Islet precursor cell (in vitro differentiated cells): ENCODE measurements around the gene GNG2.

Experiments
- DNase-seq: peaks from one replicate; pipeline ENCODE4 v3.0.0-alpha.2; 2018

GNG2 gene

DNA sequence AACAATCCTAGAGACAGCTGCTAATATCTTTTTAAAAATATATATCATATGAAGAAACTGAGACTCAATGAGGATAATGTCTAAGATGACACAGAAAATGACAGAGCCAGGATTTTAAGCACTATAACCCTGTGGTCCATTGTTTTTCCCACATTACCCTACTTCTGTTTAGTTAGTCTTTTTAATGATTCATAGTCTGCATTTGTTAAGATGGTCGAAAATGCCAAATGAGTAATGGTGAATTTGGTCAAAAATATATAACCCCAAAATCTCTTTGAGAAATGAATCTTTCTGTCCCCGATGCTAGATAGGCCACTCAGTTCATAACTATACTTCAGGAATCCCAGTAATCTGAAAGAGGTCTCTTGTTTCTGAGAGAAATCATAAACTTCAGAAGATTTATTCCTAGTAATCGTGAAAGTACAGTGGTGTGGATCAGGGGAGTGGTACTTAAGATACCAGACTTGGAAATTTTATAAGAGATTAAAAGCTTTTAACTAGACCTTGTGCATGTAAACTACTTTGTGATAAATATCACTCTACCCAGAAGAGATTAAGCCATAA lies 139.7 kb downstream of the GNG2 start:
- DNase-seq = no peak

DNA sequence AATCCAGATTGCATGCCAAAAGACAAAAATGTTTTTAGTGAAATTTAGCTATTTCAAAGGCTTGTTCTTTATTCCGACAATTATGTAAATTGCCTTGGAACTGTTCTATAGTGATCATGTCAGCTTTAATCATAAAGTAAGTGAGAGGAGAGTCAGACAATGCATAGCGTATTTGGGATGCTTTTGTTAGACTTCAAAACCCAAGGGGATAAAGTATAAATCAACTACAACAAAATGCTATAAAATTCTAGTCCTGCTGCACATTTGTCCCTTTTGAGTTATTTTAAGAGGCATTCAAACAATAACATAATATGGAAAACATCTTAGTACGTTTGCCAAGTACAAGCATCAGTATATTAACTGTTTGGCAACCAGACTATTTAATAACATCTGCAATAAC lies 140.3 kb downstream of the GNG2 start:
- DNase-seq = no peak

- no peak for DNase-seq
These were observed 142.1 kb downstream of the GNG2 start for GRCh38 chr14:52002542-52002941.

DNA sequence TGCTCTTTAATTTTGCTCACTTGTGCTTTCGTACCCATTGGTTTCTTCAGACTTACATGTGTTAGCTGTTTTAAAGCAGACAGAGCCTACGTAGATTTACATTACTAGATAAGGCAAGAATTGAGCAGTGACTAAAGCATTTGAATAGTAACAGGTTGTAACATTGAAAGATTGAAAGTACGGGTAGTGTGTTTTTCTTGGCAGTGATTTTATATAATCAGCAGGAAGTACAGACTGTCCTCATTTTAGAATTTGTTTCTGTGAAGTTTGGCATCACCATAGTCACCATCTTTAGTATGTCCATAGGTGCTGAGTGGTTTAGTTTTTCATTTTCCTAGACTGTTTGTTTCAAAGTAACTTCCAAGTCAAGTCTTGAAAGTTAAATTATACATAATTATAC lies 142.9 kb downstream of the GNG2 start:
- no peak for DNase-seq

DNA sequence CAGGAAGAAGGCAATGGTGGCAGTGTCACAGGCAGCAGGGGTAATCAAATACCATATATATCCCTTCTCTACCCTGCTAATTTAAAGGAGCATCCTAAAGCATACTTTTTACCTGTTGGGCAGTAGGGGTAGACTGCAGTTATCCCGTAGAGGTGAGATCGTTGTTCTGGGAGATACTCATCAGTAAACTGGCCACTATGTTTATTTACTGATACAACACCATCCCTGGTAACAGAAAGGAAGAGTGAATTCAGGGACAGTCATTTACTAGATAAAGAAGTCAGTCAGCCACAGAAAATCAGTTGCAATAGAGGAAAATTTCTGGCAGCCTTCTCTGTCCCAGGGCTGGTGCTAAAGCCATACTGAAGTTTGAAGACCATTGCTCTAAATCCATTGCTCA lies 145.2 kb downstream of the GNG2 start:
- no peak for DNase-seq

DNA sequence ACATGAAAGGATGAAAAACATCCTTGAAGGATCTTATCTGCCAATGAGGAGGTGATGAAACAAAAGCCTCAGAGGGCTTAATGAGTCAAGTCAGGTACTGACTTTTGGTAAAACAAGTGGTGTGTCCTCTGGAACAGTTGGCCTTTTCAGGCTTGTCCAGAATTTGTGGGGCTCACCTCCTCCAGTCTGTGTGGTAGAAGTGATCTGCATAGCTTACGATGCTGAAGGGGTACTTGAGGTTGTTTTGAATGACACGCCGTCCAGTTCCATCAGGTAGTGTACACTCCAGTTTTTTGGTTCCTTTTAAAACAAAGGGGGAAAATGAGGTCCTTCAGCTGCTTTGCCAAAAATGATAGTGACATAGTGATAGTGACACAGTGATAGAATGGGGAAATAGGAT lies 145.9 kb downstream of the GNG2 start:
- DNase-seq = no peak

- no peak for DNase-seq
These were observed 146.8 kb downstream of the GNG2 start for GRCh38 chr14:52007211-52007610.

DNA sequence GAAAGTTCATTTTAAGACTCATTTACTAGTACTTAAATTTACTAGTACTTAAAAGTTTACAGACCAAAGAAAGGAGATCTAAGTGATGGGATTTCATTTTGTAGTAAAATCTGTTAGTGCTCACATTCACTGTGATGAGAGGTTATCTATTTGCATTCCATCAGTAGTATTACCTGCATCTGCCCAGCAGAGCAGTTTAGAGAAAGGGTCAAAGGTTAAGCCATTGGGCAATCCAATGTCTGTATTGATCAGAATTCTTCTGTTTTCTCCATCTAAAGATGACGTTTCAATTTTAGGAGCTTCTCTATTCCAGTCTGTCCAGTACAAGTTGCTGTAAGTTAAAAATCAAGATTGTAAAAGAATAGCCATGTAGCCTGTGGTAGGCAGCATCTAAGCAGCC lies 147.2 kb downstream of the GNG2 start:
- DNase-seq = no peak

DNA sequence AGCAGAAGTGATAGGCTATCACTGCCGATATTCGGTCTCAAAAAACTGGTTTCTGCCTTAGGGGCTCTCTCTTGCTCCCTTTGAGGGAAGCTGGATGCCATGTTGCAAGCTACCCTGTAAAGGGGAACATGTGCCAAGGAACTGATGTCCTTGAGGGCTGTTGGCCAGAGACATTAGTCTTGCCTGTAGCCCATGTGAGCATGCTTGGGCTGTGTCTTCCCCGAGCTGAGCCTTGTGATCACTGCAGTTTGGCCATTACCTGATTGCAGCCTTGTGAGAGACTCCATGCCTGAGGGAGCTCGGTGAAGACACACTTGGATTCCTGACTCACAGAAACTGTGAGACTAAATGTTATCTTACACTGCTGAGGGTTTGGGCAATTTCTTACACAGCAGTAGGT lies 147.7 kb downstream of the GNG2 start:
- DNase-seq = no peak

DNA sequence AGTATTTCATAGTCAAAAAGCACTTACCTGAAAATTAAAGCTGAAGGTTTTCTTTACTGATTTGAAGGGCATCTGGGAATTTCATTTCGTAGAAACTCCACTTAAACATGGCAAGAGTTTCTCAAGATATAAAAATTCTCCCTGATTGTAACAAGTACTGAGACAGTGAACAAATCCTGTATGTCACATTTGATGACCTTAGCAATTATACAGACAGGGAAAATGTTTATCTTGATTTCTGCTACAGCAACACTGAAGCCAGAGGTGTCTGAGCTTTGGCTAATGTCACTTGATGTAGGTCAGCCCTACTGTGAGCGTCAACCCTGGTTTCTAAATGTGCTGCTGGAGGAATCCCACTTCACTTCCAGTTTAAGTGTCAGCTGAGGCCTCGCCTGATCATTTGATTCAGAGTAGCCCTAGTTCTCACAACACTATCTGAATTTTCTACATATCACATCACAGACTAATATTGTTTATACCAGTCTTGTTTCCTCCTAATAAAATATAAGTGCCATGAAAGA lies 149.8 kb downstream of the GNG2 start:
- DNase-seq = no peak

- DNase-seq = no peak
These were observed 151.1 kb downstream of the GNG2 start for GRCh38 chr14:52011523-52011922.

DNA sequence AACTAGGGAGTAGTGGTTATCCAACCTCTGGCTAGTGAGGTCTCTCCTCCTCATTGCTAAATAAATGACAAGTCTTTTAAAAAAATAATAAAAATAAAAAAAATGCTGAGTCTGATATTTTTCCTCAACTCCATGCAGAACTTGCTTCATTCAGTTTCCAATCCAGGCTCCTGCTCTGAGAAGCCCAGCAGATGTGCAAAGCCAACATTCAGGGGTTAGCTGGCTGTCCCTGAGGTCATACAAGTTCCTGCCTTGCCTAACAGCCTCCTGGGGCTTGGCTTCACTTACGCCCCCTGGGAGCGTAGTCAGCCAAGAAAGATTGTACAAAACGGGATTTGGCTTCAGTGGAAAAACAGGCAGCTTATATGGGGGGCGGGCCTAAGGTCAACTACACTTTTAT lies 152.2 kb downstream of the GNG2 start:
- DNase-seq = no peak

DNA sequence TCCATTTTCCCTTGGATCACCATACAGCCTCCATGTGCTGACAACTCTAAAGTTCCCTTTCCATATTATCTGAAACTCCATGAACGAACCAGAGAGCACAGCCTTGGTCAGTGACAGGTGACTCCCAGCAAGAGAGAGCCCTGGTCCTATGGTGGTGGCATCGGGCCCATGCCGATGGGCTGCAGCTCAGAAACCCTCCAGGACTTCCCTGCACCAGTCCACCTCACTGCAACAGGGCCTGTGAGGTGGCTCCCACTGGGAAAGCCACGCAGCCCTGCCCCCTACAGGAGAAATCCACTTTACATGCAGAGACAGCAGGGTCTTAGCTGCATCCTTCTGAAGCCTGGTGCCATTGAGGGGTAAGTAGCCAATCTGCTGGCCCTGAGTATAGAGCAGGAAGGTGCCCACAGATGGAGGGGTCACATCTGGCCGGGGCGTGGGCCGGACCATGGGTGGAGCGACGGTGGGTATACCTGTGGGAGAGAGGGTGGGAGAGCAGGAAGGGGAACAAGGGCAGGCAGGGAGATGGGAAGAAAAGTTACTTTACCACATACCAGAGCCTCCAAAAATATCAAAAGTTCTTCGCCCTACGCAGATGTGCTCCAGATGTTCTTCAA lies 153.7 kb downstream of the GNG2 start:
- peak; percentile 77 for DNase-seq

DNA sequence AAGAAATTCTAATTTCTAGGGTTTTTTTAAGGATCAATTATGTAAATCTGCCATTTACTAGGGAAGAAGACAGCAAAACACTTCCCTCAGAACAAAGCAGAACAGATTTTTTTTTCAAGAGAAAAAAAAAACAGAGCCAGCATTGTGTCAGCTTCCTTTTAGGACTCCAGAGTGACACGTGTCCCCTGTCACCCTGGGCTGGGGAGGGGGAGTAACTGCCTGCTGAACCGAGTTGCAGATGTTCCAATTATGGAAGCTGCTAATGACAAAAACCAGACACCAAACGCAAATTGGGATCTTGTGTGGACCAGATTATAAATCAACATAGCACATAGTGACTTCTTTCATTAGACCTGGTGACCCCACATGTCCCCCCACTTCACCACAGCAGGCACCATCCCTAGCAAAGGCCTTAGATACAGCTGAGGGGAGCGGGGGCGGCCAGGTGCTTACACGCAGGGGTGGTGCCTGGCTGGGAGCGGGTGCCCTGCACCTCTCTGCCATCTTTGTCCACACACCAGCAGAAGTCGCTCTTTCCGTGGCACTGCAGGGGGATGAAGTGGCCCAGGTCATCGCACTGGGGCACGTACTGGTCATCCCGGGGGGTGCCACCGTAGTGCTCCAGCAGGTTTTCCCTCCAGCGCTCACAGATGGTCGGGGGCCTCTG lies 154.3 kb downstream of the GNG2 start:
- peak; percentile 66 for DNase-seq

- DNase-seq = peak; percentile 68
These were observed 155.1 kb downstream of the GNG2 start for GRCh38 chr14:52015411-52016030.

GRCh38 chr14:52018252-52018651 lies 157.8 kb downstream of the GNG2 start:
- no peak for DNase-seq

DNA sequence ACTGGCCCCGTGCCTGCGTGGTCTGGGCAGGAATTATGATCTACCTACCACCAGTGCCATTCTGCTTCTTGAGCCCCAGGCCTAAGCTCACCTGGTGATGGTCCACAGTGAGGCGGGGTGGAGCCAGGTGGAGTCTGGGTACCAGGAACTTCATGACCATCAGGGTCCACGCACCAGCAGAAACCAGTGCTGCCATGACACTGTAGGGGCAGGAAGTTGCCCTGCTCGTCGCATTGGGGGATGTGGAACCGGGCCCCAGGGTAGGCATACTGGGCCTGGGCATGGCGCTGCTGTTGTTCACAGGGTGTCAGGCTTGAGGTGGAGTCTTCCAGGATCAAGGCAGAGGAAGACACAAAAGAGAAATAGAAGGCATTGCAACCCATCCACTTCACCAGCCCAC lies 158.6 kb downstream of the GNG2 start:
- no peak for DNase-seq
